ENCODE results near the gene GCFC2. TPM values are rescaled to one million over a fixed set of nuclear protein-coding genes. Genes with fewer than 3 reads are reported as not detected.
A peak's percentile ranks its signal among the peaks of the same experiment; 100 is the strongest.

Gene GCFC2
- total RNA-seq, 1 donor from 2014 or later = 13.0 TPM

GRCh38 chr2:75632813-75633212, 77.9 kb downstream of the GCFC2 start:
- no peaks in the 10 kb centered on the region for H3K9me3 Mint-ChIP-seq (ENCODE audit: unreplicated experiment)
- DNase-seq (ENCODE audit: low spot score) = no peak
- no peak overlapping the region for H3K4me3 Mint-ChIP-seq (ENCODE audit: unreplicated experiment)
- no peaks in the 10 kb centered on the region for H3K36me3 Mint-ChIP-seq (ENCODE audit: low read depth, unreplicated experiment)
- peaks cover 3% of the 10 kb centered on the region for H3K27me3 Mint-ChIP-seq (ENCODE audit: unreplicated experiment)
- H3K27ac Mint-ChIP-seq (ENCODE audit: unreplicated experiment) = no peak overlapping the region
- no peak for TF ChIP-seq CTCF (IDR thresholded peaks at IDR 0.05; ENCODE audit: unreplicated experiment)
- no peaks in the 10 kb centered on the region for H3K4me1 Mint-ChIP-seq (ENCODE audit: unreplicated experiment)

GRCh38 chr2:75632091-75632701, 78.5 kb downstream of the GCFC2 start:
- peaks cover 1% of the 10 kb centered on the region for H3K27me3 Mint-ChIP-seq (ENCODE audit: unreplicated experiment)
- no peaks in the 10 kb centered on the region for H3K36me3 Mint-ChIP-seq (ENCODE audit: low read depth, unreplicated experiment)
- DNase-seq (ENCODE audit: low spot score) = no peak
- H3K4me3 Mint-ChIP-seq (ENCODE audit: unreplicated experiment) = no peak overlapping the region
- TF ChIP-seq CTCF (IDR thresholded peaks at IDR 0.05; ENCODE audit: unreplicated experiment) = no peak
- no peak overlapping the region for H3K27ac Mint-ChIP-seq (ENCODE audit: unreplicated experiment)
- H3K9me3 Mint-ChIP-seq (ENCODE audit: unreplicated experiment) = no peaks in the 10 kb centered on the region
- H3K4me1 Mint-ChIP-seq (ENCODE audit: unreplicated experiment) = no peaks in the 10 kb centered on the region

- no peaks in the 10 kb centered on the region for H3K9me3 Mint-ChIP-seq (ENCODE audit: unreplicated experiment)
These were observed 82.7 kb downstream of the GCFC2 start for GRCh38 chr2:75627902-75628504.

GRCh38 chr2:75622929-75623328, 87.8 kb downstream of the GCFC2 start:
- Mint-ChIP-seq H3K4me1 (ENCODE audit: unreplicated experiment) (no peaks in the 10 kb centered on the region), H3K9me3 (ENCODE audit: unreplicated experiment) (no peaks in the 10 kb centered on the region), H3K27me3 (ENCODE audit: unreplicated experiment) (no peaks in the 10 kb centered on the region), H3K27ac (ENCODE audit: unreplicated experiment) (no peak overlapping the region), H3K36me3 (ENCODE audit: low read depth, unreplicated experiment) (no peaks in the 10 kb centered on the region), H3K4me3 (ENCODE audit: unreplicated experiment) (no peak overlapping the region)
- no peak for TF ChIP-seq CTCF (IDR thresholded peaks at IDR 0.05; ENCODE audit: unreplicated experiment)
- DNase-seq (ENCODE audit: low spot score) = no peak

More at GRCh38 chr2:75627902-75628504, 82.7 kb downstream of the GCFC2 start:
- peak; percentile 90 for TF ChIP-seq CTCF (IDR thresholded peaks at IDR 0.05; ENCODE audit: unreplicated experiment)
- peaks cover 1% of the 10 kb centered on the region for H3K27me3 Mint-ChIP-seq (ENCODE audit: unreplicated experiment)
- H3K36me3 Mint-ChIP-seq (ENCODE audit: low read depth, unreplicated experiment) = no peaks in the 10 kb centered on the region
- no peaks in the 10 kb centered on the region for H3K4me1 Mint-ChIP-seq (ENCODE audit: unreplicated experiment)
- DNase-seq (ENCODE audit: low spot score) = peak; percentile 87
- H3K27ac Mint-ChIP-seq (ENCODE audit: unreplicated experiment) = no peak overlapping the region
- H3K4me3 Mint-ChIP-seq (ENCODE audit: unreplicated experiment) = no peak overlapping the region

GRCh38 chr2:75622500-75622899, 88.2 kb downstream of the GCFC2 start:
- no peaks in the 10 kb centered on the region for H3K9me3 Mint-ChIP-seq (ENCODE audit: unreplicated experiment)
- no peak for DNase-seq (ENCODE audit: low spot score)
- no peak overlapping the region for H3K4me3 Mint-ChIP-seq (ENCODE audit: unreplicated experiment)
- no peaks in the 10 kb centered on the region for H3K4me1 Mint-ChIP-seq (ENCODE audit: unreplicated experiment)
- no peak overlapping the region for H3K27ac Mint-ChIP-seq (ENCODE audit: unreplicated experiment)
- peaks cover under 1% of the 10 kb centered on the region for H3K36me3 Mint-ChIP-seq (ENCODE audit: low read depth, unreplicated experiment)
- H3K27me3 Mint-ChIP-seq (ENCODE audit: unreplicated experiment) = no peaks in the 10 kb centered on the region
- no peak for TF ChIP-seq CTCF (IDR thresholded peaks at IDR 0.05; ENCODE audit: unreplicated experiment)
